ENCODE data around the gene NTM. TPM values are rescaled to one million over a fixed set of nuclear protein-coding genes. Genes with fewer than 3 reads are reported as not detected.

The NTM gene
- total and polyA plus RNA-seq, 2 experiments from 2014 or later = 1.1 to 1.7 TPM

DNA sequence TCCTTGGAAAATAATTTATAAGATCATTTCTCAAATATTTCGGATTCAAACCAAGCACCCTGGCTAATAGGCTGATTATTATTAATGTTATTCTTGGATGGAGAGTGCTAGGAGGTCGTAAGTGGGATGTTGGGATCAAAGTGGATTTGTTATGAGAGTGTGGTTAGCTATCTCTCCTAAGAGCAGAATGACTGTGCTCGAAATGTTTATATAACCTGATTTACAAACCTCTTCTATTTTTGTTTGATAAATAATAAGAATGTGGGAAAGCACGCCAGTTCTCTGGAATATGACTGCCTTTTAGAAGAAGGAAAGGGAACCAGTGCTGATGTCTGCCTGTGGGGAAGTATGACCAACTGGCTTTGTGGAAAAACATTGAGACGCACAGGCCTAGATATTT lies 527.5 kb downstream of the NTM start:
- H3K27me3 ChIP-seq = no peaks in the 10 kb centered on the region
- H3K9me3 ChIP-seq (ENCODE audit: low read depth) = no peaks in the 10 kb centered on the region
- no peaks in the 10 kb centered on the region for H3K36me3 ChIP-seq
- TF ChIP-seq, protein P1, sequence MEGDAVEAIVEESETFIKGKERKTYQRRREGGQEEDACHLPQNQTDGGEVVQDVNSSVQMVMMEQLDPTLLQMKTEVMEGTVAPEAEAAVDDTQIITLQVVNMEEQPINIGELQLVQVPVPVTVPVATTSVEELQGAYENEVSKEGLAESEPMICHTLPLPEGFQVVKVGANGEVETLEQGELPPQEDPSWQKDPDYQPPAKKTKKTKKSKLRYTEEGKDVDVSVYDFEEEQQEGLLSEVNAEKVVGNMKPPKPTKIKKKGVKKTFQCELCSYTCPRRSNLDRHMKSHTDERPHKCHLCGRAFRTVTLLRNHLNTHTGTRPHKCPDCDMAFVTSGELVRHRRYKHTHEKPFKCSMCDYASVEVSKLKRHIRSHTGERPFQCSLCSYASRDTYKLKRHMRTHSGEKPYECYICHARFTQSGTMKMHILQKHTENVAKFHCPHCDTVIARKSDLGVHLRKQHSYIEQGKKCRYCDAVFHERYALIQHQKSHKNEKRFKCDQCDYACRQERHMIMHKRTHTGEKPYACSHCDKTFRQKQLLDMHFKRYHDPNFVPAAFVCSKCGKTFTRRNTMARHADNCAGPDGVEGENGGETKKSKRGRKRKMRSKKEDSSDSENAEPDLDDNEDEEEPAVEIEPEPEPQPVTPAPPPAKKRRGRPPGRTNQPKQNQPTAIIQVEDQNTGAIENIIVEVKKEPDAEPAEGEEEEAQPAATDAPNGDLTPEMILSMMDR (IDR thresholded peaks at IDR 0.05; ENCODE audit: low read depth, low read length) = no peak
- H3K4me3 ChIP-seq = no peak overlapping the region
- DNase-seq (ENCODE audit: low read depth in 1 of 2, low spot score in 1 of 2) = peak in 1 of 2 donors; percentile 59
- no peak overlapping the region for H3K27ac ChIP-seq
- no peaks in the 10 kb centered on the region for H3K4me1 ChIP-seq (ENCODE audit: low read depth)

DNA sequence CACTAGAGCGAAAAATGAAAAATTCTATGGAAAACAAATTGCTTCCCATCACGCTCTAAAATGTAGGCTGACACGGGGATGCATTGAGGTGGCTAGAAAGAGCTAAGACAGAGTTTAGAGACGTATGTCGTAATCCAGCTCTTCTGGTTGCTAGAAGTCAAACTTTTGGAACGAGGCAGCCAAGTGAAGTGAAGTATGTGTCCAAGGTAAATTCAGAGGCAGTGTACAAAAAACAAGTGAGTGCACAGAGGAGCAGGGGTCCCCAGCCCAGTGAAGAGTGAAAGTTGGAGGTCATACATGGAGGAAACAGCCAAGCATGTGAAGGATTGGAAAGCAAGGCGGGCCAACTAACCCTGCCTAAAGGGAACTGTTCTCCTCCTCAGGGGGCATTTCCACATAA lies 528.5 kb downstream of the NTM start:
- Histone ChIP-seq H3K36me3 (no peaks in the 10 kb centered on the region), H3K27ac (no peak overlapping the region), H3K4me3 (no peak overlapping the region), H3K4me1 (ENCODE audit: low read depth) (no peaks in the 10 kb centered on the region), H3K9me3 (ENCODE audit: low read depth) (no peaks in the 10 kb centered on the region), H3K27me3 (no peaks in the 10 kb centered on the region)
- TF ChIP-seq, protein P1 (IDR thresholded peaks at IDR 0.05; ENCODE audit: low read depth, low read length) = no peak
- no peak for DNase-seq (ENCODE audit: low read depth in 1 of 2, low spot score in 1 of 2)

DNA sequence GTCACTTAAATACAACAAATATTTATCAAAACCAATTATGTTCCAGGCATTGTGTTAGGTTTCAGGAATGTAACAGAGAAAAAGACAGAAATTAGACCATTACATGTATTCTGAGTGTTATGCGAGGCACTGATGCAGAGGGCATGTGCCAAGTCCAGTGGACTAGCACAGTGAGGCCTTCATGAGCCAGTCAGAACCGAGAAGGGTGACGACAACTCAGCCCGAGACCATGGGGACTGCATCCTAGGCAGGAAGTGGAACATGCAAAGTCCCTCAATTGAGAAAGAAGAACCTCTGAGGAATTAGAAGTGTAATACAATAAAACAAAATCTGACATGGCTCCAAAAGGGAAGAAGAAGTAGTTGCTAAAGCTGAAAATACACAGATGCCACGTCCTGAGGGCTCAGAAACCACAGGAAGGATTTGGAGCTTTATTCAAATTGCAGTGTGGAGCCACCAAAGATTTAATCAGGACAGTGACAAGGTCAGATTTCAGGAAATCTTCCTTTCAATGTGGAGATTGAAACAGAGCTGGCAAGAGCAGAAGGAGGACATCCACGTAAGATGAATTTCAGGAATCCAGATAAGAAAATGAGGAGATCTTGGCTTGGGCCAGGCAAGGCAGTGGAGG lies 529.6 kb downstream of the NTM start:
- H3K27ac ChIP-seq = no peak overlapping the region
- H3K9me3 ChIP-seq (ENCODE audit: low read depth) = no peaks in the 10 kb centered on the region
- no peaks in the 10 kb centered on the region for H3K27me3 ChIP-seq
- TF ChIP-seq, protein P1 (IDR thresholded peaks at IDR 0.05; ENCODE audit: low read depth, low read length) = no peak
- H3K4me3 ChIP-seq = no peak overlapping the region
- no peaks in the 10 kb centered on the region for H3K4me1 ChIP-seq (ENCODE audit: low read depth)
- no peaks in the 10 kb centered on the region for H3K36me3 ChIP-seq
- DNase-seq (ENCODE audit: low read depth in 1 of 2, low spot score in 1 of 2) = no peak

DNA sequence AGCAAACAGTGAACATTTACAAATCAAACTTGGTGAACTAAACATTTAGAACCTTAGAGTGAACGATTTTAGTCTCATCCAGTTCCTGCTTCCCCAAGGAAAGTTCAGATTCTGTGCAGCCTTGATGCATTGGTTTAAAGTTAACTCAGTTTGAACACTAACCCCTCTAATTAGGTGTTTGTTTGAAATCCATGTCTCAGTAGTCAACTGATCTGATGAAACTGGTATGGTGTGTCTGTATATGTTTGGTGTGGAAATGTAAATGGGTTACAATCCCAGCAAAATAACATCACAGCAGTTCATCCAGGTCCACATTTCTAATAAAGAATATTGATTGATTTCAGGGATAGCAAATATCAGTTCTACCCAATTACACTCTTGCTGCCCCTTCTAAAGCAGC lies 532.0 kb downstream of the NTM start:
- Histone ChIP-seq H3K4me1 (ENCODE audit: low read depth) (no peaks in the 10 kb centered on the region), H3K36me3 (no peaks in the 10 kb centered on the region), H3K9me3 (ENCODE audit: low read depth) (no peaks in the 10 kb centered on the region), H3K27me3 (peaks cover 22% of the 10 kb centered on the region), H3K27ac (no peak overlapping the region), H3K4me3 (no peak overlapping the region)
- TF ChIP-seq, protein P1 (IDR thresholded peaks at IDR 0.05; ENCODE audit: low read depth, low read length) = no peak
- DNase-seq (ENCODE audit: low read depth in 1 of 2, low spot score in 1 of 2) = no peak

DNA sequence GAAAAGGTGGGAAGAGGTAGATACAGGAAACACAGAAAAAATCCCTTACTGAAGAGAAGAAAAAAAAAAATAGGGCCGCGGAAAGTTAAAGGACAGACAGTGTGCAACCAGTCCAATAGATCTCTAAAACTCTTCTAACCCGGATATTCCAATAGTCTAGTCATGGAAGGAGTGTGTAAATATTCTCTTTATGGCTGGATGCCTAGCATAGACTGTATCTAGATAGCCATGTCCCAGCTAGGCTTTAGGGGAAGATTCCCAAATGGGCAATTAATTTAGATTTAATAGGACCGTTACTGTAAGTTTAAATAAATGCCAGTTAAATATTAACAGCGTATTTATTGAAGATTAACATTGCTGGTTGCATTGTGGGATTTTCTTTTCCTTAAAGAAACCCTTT lies 532.7 kb downstream of the NTM start:
- no peaks in the 10 kb centered on the region for H3K9me3 ChIP-seq (ENCODE audit: low read depth)
- peaks cover 28% of the 10 kb centered on the region for H3K27me3 ChIP-seq
- H3K4me1 ChIP-seq (ENCODE audit: low read depth) = no peaks in the 10 kb centered on the region
- H3K4me3 ChIP-seq = no peak overlapping the region
- TF ChIP-seq, protein P1 (IDR thresholded peaks at IDR 0.05; ENCODE audit: low read depth, low read length) = no peak
- no peaks in the 10 kb centered on the region for H3K36me3 ChIP-seq
- no peak overlapping the region for H3K27ac ChIP-seq
- no peak for DNase-seq (ENCODE audit: low read depth in 1 of 2, low spot score in 1 of 2)
